ENCODE data around the gene NPRL2.

Gene NPRL2

GRCh38 chr3:50383750-50384149 lies 33.2 kb upstream of the NPRL2 start:
- no peaks in the 10 kb centered on the region for H3K36me3 ChIP-seq (ENCODE audit: control insufficient read depth, low read depth, low read length)
- no peaks in the 10 kb centered on the region for H3K4me1 ChIP-seq (ENCODE audit: control insufficient read depth, low read depth, low read length)
- no peak overlapping the region for H3K9ac ChIP-seq (ENCODE audit: low read length)
- H3K4me3 ChIP-seq (ENCODE audit: low read length) = no peak overlapping the region
- no peak overlapping the region for H3K27ac ChIP-seq (ENCODE audit: low read length)
- H3K9me3 ChIP-seq (ENCODE audit: control insufficient read depth, low read depth, low read length) = no peaks in the 10 kb centered on the region
- H3K27me3 ChIP-seq (ENCODE audit: control insufficient read depth, insufficient read depth, low read length) = no peaks in the 10 kb centered on the region

GRCh38 chr3:50382722-50383121 lies 32.1 kb upstream of the NPRL2 start:
- H3K4me1 ChIP-seq (ENCODE audit: control insufficient read depth, low read depth, low read length) = no peaks in the 10 kb centered on the region
- H3K27ac ChIP-seq (ENCODE audit: low read length) = no peak overlapping the region
- H3K9ac ChIP-seq (ENCODE audit: low read length) = no peak overlapping the region
- H3K27me3 ChIP-seq (ENCODE audit: control insufficient read depth, insufficient read depth, low read length) = no peaks in the 10 kb centered on the region
- no peak overlapping the region for H3K4me3 ChIP-seq (ENCODE audit: low read length)
- H3K36me3 ChIP-seq (ENCODE audit: control insufficient read depth, low read depth, low read length) = no peaks in the 10 kb centered on the region
- H3K9me3 ChIP-seq (ENCODE audit: control insufficient read depth, low read depth, low read length) = no peaks in the 10 kb centered on the region

GRCh38 chr3:50381383-50381782 lies 30.8 kb upstream of the NPRL2 start:
- Histone ChIP-seq H3K9ac (ENCODE audit: low read length) (no peak overlapping the region), H3K27ac (ENCODE audit: low read length) (no peak overlapping the region)

GRCh38 chr3:50380405-50381085 lies 30.0 kb upstream of the NPRL2 start:
- Histone ChIP-seq H3K36me3 (ENCODE audit: control insufficient read depth, low read depth, low read length) (no peaks in the 10 kb centered on the region), H3K27me3 (ENCODE audit: control insufficient read depth, insufficient read depth, low read length) (no peaks in the 10 kb centered on the region), H3K9ac (ENCODE audit: low read length) (no peak overlapping the region), H3K9me3 (ENCODE audit: control insufficient read depth, low read depth, low read length) (no peaks in the 10 kb centered on the region), H3K27ac (ENCODE audit: low read length) (no peak overlapping the region), H3K4me1 (ENCODE audit: control insufficient read depth, low read depth, low read length) (no peaks in the 10 kb centered on the region), H3K4me3 (ENCODE audit: low read length) (no peak overlapping the region)

More at GRCh38 chr3:50381383-50381782, 30.8 kb upstream of the NPRL2 start:
- Histone ChIP-seq H3K27me3 (ENCODE audit: control insufficient read depth, insufficient read depth, low read length) (no peaks in the 10 kb centered on the region), H3K9me3 (ENCODE audit: control insufficient read depth, low read depth, low read length) (no peaks in the 10 kb centered on the region), H3K4me3 (ENCODE audit: low read length) (no peak overlapping the region), H3K36me3 (ENCODE audit: control insufficient read depth, low read depth, low read length) (no peaks in the 10 kb centered on the region), H3K4me1 (ENCODE audit: control insufficient read depth, low read depth, low read length) (no peaks in the 10 kb centered on the region)

- peaks cover 5% of the 10 kb centered on the region for H3K4me1 ChIP-seq (ENCODE audit: control insufficient read depth, low read depth, low read length)
- no peak overlapping the region for H3K9ac ChIP-seq (ENCODE audit: low read length)
- no peaks in the 10 kb centered on the region for H3K9me3 ChIP-seq (ENCODE audit: control insufficient read depth, low read depth, low read length)
- H3K36me3 ChIP-seq (ENCODE audit: control insufficient read depth, low read depth, low read length) = no peaks in the 10 kb centered on the region
- no peak overlapping the region for H3K4me3 ChIP-seq (ENCODE audit: low read length)
- no peaks in the 10 kb centered on the region for H3K27me3 ChIP-seq (ENCODE audit: control insufficient read depth, insufficient read depth, low read length)
- H3K27ac ChIP-seq (ENCODE audit: low read length) = no peak overlapping the region
These were observed 28.2 kb upstream of the NPRL2 start for GRCh38 chr3:50378757-50379156.

GRCh38 chr3:50378024-50378423 lies 27.4 kb upstream of the NPRL2 start:
- no peak overlapping the region for H3K4me3 ChIP-seq (ENCODE audit: low read length)
- no peak overlapping the region for H3K27ac ChIP-seq (ENCODE audit: low read length)
- H3K4me1 ChIP-seq (ENCODE audit: control insufficient read depth, low read depth, low read length) = peaks cover 5% of the 10 kb centered on the region
- no peaks in the 10 kb centered on the region for H3K27me3 ChIP-seq (ENCODE audit: control insufficient read depth, insufficient read depth, low read length)
- no peaks in the 10 kb centered on the region for H3K36me3 ChIP-seq (ENCODE audit: control insufficient read depth, low read depth, low read length)
- no peaks in the 10 kb centered on the region for H3K9me3 ChIP-seq (ENCODE audit: control insufficient read depth, low read depth, low read length)
- H3K9ac ChIP-seq (ENCODE audit: low read length) = no peak overlapping the region

GRCh38 chr3:50375258-50375931 lies 24.8 kb upstream of the NPRL2 start:
- no peaks in the 10 kb centered on the region for H3K36me3 ChIP-seq (ENCODE audit: control insufficient read depth, low read depth, low read length)
- H3K4me1 ChIP-seq (ENCODE audit: control insufficient read depth, low read depth, low read length) = peaks cover 14% of the 10 kb centered on the region
- H3K9ac ChIP-seq (ENCODE audit: low read length) = no peak overlapping the region
- H3K9me3 ChIP-seq (ENCODE audit: control insufficient read depth, low read depth, low read length) = no peaks in the 10 kb centered on the region
- no peaks in the 10 kb centered on the region for H3K27me3 ChIP-seq (ENCODE audit: control insufficient read depth, insufficient read depth, low read length)
- H3K4me3 ChIP-seq (ENCODE audit: low read length) = no peak overlapping the region
- H3K27ac ChIP-seq (ENCODE audit: low read length) = no peak overlapping the region

- Histone ChIP-seq H3K27me3 (ENCODE audit: control insufficient read depth, insufficient read depth, low read length) (no peaks in the 10 kb centered on the region), H3K36me3 (ENCODE audit: control insufficient read depth, low read depth, low read length) (no peaks in the 10 kb centered on the region), H3K4me1 (ENCODE audit: control insufficient read depth, low read depth, low read length) (peaks cover 14% of the 10 kb centered on the region), H3K4me3 (ENCODE audit: low read length) (no peak overlapping the region), H3K9ac (ENCODE audit: low read length) (no peak overlapping the region), H3K27ac (ENCODE audit: low read length) (no peak overlapping the region), H3K9me3 (ENCODE audit: control insufficient read depth, low read depth, low read length) (no peaks in the 10 kb centered on the region)
These were observed 24.0 kb upstream of the NPRL2 start for GRCh38 chr3:50374363-50375257.

- H3K36me3 ChIP-seq (ENCODE audit: control insufficient read depth, low read depth, low read length) = no peaks in the 10 kb centered on the region
- H3K4me3 ChIP-seq (ENCODE audit: low read length) = no peak overlapping the region
- H3K9ac ChIP-seq (ENCODE audit: low read length) = no peak overlapping the region
- H3K9me3 ChIP-seq (ENCODE audit: control insufficient read depth, low read depth, low read length) = no peaks in the 10 kb centered on the region
- no peak overlapping the region for H3K27ac ChIP-seq (ENCODE audit: low read length)
- H3K4me1 ChIP-seq (ENCODE audit: control insufficient read depth, low read depth, low read length) = peaks cover 14% of the 10 kb centered on the region
- H3K27me3 ChIP-seq (ENCODE audit: control insufficient read depth, insufficient read depth, low read length) = no peaks in the 10 kb centered on the region
These were observed 22.8 kb upstream of the NPRL2 start for GRCh38 chr3:50373146-50374051.

- Histone ChIP-seq H3K9me3 (ENCODE audit: control insufficient read depth, low read depth, low read length) (no peaks in the 10 kb centered on the region), H3K4me3 (ENCODE audit: low read length) (no peak overlapping the region), H3K27me3 (ENCODE audit: control insufficient read depth, insufficient read depth, low read length) (no peaks in the 10 kb centered on the region), H3K27ac (ENCODE audit: low read length) (no peak overlapping the region), H3K4me1 (ENCODE audit: control insufficient read depth, low read depth, low read length) (peaks cover 14% of the 10 kb centered on the region), H3K9ac (ENCODE audit: low read length) (no peak overlapping the region), H3K36me3 (ENCODE audit: control insufficient read depth, low read depth, low read length) (no peaks in the 10 kb centered on the region)
These were observed 21.8 kb upstream of the NPRL2 start for GRCh38 chr3:50372349-50372748.

All from iPS-18a (cell line).